Trophoblast cell (in vitro differentiated cells and primary cell): ENCODE results near the gene POU4F1.
A peak's percentile ranks its signal among the peaks of the same experiment; 100 is the strongest.

ENCODE experiments used
- DNase-seq, 2 donors: peaks; one replicate each; pipeline ENCODE4 v3.0.0-alpha.2; 2016
- H2AFZ ChIP-seq: 2 replicates; pipeline ENCODE4 v1.6.1; 2013; ENCODE audit warnings: low read length, moderate library complexity, mild to moderate bottlenecking; ENCODE audit not compliant: insufficient read depth, poor library complexity
- H2AK5ac ChIP-seq: 2 replicates; pipeline ENCODE4 v1.6.1; 2013; ENCODE audit warnings: mild to moderate bottlenecking, low read length
- H2BK120ac ChIP-seq: 2 replicates; pipeline ENCODE4 v1.6.1; 2013; ENCODE audit warnings: low read length, mild to moderate bottlenecking, moderate library complexity; ENCODE audit not compliant: insufficient read depth, poor library complexity
- H2BK12ac ChIP-seq: 2 replicates; pipeline ENCODE4 v1.6.1; 2013; ENCODE audit warnings: mild to moderate bottlenecking, low read length, moderate library complexity
- H2BK5ac ChIP-seq: 2 replicates; pipeline ENCODE4 v1.6.1; 2013; ENCODE audit warnings: low read length, low read depth, moderate library complexity, mild to moderate bottlenecking; ENCODE audit not compliant: poor library complexity
- H3K14ac ChIP-seq: 2 replicates; pipeline ENCODE4 v1.6.1; 2013; ENCODE audit warnings: mild to moderate bottlenecking, low read length
- H3K18ac ChIP-seq: 2 replicates; pipeline ENCODE4 v1.6.1; 2013; ENCODE audit warnings: mild to moderate bottlenecking, low read length
- H3K23ac ChIP-seq: 2 replicates; pipeline ENCODE4 v1.6.1; 2013; ENCODE audit warnings: low read length
- H3K27ac ChIP-seq: 2 replicates; pipeline ENCODE4 v1.5.1; 2013; ENCODE audit warnings: low read depth, mild to moderate bottlenecking, inconsistent platforms, low read length, moderate library complexity
- H3K27me3 ChIP-seq: 2 replicates; pipeline ENCODE4 v1.6.1; 2013; ENCODE audit warnings: inconsistent platforms, mild to moderate bottlenecking, low read length, moderate library complexity; ENCODE audit not compliant: insufficient read depth
- H3K36me3 ChIP-seq, 2 experiments: 1 replicate in 1 of 2; 2 replicates in 1 of 2; pipeline ENCODE4 v1.6.1; 2013; ENCODE audit warnings: low read length in 2 of 2, mild to moderate bottlenecking in 2 of 2, moderate library complexity in 1 of 2; ENCODE audit not compliant: insufficient read depth in 2 of 2, control insufficient read depth in 1 of 2
- H3K4ac ChIP-seq: 2 replicates; pipeline ENCODE4 v1.6.1; 2013; ENCODE audit warnings: low read depth, mild to moderate bottlenecking, low read length, moderate library complexity
- H3K4me1 ChIP-seq, 2 experiments: 1 replicate in 1 of 2; 2 replicates in 1 of 2; pipeline ENCODE4 v1.6.1; 2013; ENCODE audit warnings: low read length in 2 of 2, mild to moderate bottlenecking in 2 of 2, moderate library complexity in 1 of 2; ENCODE audit not compliant: insufficient read depth in 2 of 2, control insufficient read depth in 1 of 2
- H3K4me2 ChIP-seq: 2 replicates; pipeline ENCODE4 v1.6.1; 2013; ENCODE audit warnings: inconsistent platforms, mild to moderate bottlenecking, low read length, moderate library complexity
- H3K4me3 ChIP-seq: 2 replicates; pipeline ENCODE4 v1.5.1; 2013; ENCODE audit warnings: mild to moderate bottlenecking, low read depth, low read length, inconsistent platforms
- H3K79me1 ChIP-seq: one replicate; pipeline ENCODE4 v1.6.1; 2013; ENCODE audit warnings: low read length
- H3K79me2 ChIP-seq: 2 replicates; pipeline ENCODE4 v1.6.1; 2013; ENCODE audit warnings: low read length, mild to moderate bottlenecking; ENCODE audit not compliant: control insufficient read depth, insufficient read depth, poor library complexity
- H3K9ac ChIP-seq: 2 replicates; pipeline ENCODE4 v1.6.1; 2013; ENCODE audit warnings: mild to moderate bottlenecking, low read length
- H3K9me3 ChIP-seq: 2 replicates; pipeline ENCODE4 v1.6.1; 2013; ENCODE audit warnings: low read depth, mild to moderate bottlenecking, control low read depth, inconsistent platforms, low read length; ENCODE audit not compliant: insufficient read depth
- H4K12ac ChIP-seq: 2 replicates; pipeline ENCODE4 v1.6.1; 2013; ENCODE audit warnings: low read depth, mild to moderate bottlenecking, low read length, moderate library complexity
- H4K8ac ChIP-seq: 2 replicates; pipeline ENCODE4 v1.6.1; 2013; ENCODE audit warnings: low read depth, mild to moderate bottlenecking, low read length, moderate library complexity
- H4K91ac ChIP-seq: one replicate; pipeline ENCODE4 v1.6.1; 2013; ENCODE audit warnings: low read depth, mild to moderate bottlenecking, low read length, moderate library complexity
- WGBS: extraction: QIAGEN DNeasy Blood & Tissue Kit; methylation state at CpG from one replicate; pipeline ENCODE4 v1.1.7; 2013; ENCODE audit warnings: missing lambda C conversion rate; ENCODE audit not compliant: insufficient read length, insufficient coverage; ENCODE audit errors: extremely low coverage; 5-methylcytosine and 5-hydroxymethylcytosine counted together

The POU4F1 gene

GRCh38 chr13:78601124-78601873 is 2.1 kb downstream of the POU4F1 start:
- peaks cover 13% of the 10 kb centered on the region for H3K9me3 ChIP-seq
- H3K36me3 ChIP-seq, result no peaks in the 10 kb centered on the region
- H3K18ac ChIP-seq, result no peak overlapping the region
- no peak for DNase-seq
- no peak overlapping the region for H3K9ac ChIP-seq
- H2BK12ac ChIP-seq, result no peak overlapping the region
- H3K79me1 ChIP-seq, result no peaks in the 10 kb centered on the region
- no peak overlapping the region for H2AK5ac ChIP-seq
- WGBS, result no CpG with 5 or more reads among the region's 58 CpGs
- no peak overlapping the region for H4K91ac ChIP-seq
- H2BK120ac ChIP-seq, result no peak overlapping the region
- peak overlapping the region; percentile 60 for H3K4me2 ChIP-seq
- H4K8ac ChIP-seq, result no peak overlapping the region
- H2AFZ ChIP-seq, result peak overlapping the region; percentile 37
- H3K27ac ChIP-seq, result no peak overlapping the region
- H3K14ac ChIP-seq, result no peak overlapping the region
- no peak overlapping the region for H3K23ac ChIP-seq
- H3K4me1 ChIP-seq, result peaks cover 13 to 20% of the 10 kb centered on the region in 2 experiments
- peak overlapping the region; percentile 42 for H3K4me3 ChIP-seq
- H4K12ac ChIP-seq, result no peak overlapping the region
- H2BK5ac ChIP-seq, result no peak overlapping the region
- H3K79me2 ChIP-seq, result no peaks in the 10 kb centered on the region
- H3K4ac ChIP-seq, result no peak overlapping the region
- H3K27me3 ChIP-seq, result peaks cover 81% of the 10 kb centered on the region

GRCh38 chr13:78600280-78600883 is 3.0 kb downstream of the POU4F1 start:
- no CpG with 5 or more reads among the region's 13 CpGs for WGBS
- peaks cover 81% of the 10 kb centered on the region for H3K27me3 ChIP-seq

GRCh38 chr13:78599645-78600279 is 3.6 kb downstream of the POU4F1 start:
- no peak overlapping the region for H3K4ac ChIP-seq

More at GRCh38 chr13:78600280-78600883, 3.0 kb downstream of the POU4F1 start:
- Histone ChIP-seq H3K4me1 (peaks cover 13 to 22% of the 10 kb centered on the region in 2 experiments), H3K79me2 (no peaks in the 10 kb centered on the region), H3K79me1 (no peaks in the 10 kb centered on the region), H2BK120ac (no peak overlapping the region), H4K12ac (no peak overlapping the region), H2AFZ (no peak overlapping the region), H3K36me3 (no peaks in the 10 kb centered on the region), H3K4ac (no peak overlapping the region), H3K27ac (no peak overlapping the region), H3K9ac (no peak overlapping the region), H3K9me3 (peaks cover 12% of the 10 kb centered on the region), H4K8ac (no peak overlapping the region), H2BK12ac (no peak overlapping the region), H2AK5ac (no peak overlapping the region), H3K4me3 (no peak overlapping the region), H3K23ac (no peak overlapping the region), H3K14ac (no peak overlapping the region), H2BK5ac (no peak overlapping the region), H3K4me2 (no peak overlapping the region), H4K91ac (no peak overlapping the region), H3K18ac (no peak overlapping the region)
- no peak for DNase-seq

GRCh38 chr13:78598966-78599644 is 4.2 kb downstream of the POU4F1 start:
- no peak overlapping the region for H3K14ac ChIP-seq
- no peak overlapping the region for H2BK120ac ChIP-seq
- no peak overlapping the region for H3K18ac ChIP-seq
- H3K79me1 ChIP-seq, result no peaks in the 10 kb centered on the region
- no peak overlapping the region for H4K12ac ChIP-seq
- no peak overlapping the region for H3K9ac ChIP-seq
- H3K9me3 ChIP-seq, result peaks cover 10% of the 10 kb centered on the region
- no peak overlapping the region for H3K23ac ChIP-seq
- H2AFZ ChIP-seq, result no peak overlapping the region
- no peaks in the 10 kb centered on the region for H3K36me3 ChIP-seq
- H3K4me1 ChIP-seq, result peaks cover 13 to 22% of the 10 kb centered on the region in 2 experiments
- no CpG with 5 or more reads among the region's 5 CpGs for WGBS
- H2AK5ac ChIP-seq, result no peak overlapping the region
- no peak overlapping the region for H4K91ac ChIP-seq
- no peak overlapping the region for H3K27ac ChIP-seq
- no peak overlapping the region for H3K4me2 ChIP-seq
- no peak overlapping the region for H4K8ac ChIP-seq
- no peak overlapping the region for H2BK12ac ChIP-seq
- no peak for DNase-seq
- H3K4me3 ChIP-seq, result no peak overlapping the region
- H2BK5ac ChIP-seq, result no peak overlapping the region
- peaks cover 82% of the 10 kb centered on the region for H3K27me3 ChIP-seq
- H3K79me2 ChIP-seq, result no peaks in the 10 kb centered on the region
- H3K4ac ChIP-seq, result no peak overlapping the region

More at GRCh38 chr13:78599645-78600279, 3.6 kb downstream of the POU4F1 start:
- H3K9me3 ChIP-seq, result peaks cover 10% of the 10 kb centered on the region
- H3K79me1 ChIP-seq, result no peaks in the 10 kb centered on the region
- no peak overlapping the region for H2BK120ac ChIP-seq
- H2AK5ac ChIP-seq, result no peak overlapping the region
- no peak overlapping the region for H2AFZ ChIP-seq
- no peaks in the 10 kb centered on the region for H3K36me3 ChIP-seq
- H3K4me2 ChIP-seq, result no peak overlapping the region
- H2BK5ac ChIP-seq, result no peak overlapping the region
- H3K9ac ChIP-seq, result no peak overlapping the region
- peaks cover 13 to 22% of the 10 kb centered on the region in 2 experiments for H3K4me1 ChIP-seq
- peaks cover 80% of the 10 kb centered on the region for H3K27me3 ChIP-seq
- no peak overlapping the region for H3K18ac ChIP-seq
- H3K23ac ChIP-seq, result no peak overlapping the region
- H4K91ac ChIP-seq, result no peak overlapping the region
- DNase-seq, result no peak
- no peak overlapping the region for H4K8ac ChIP-seq
- H4K12ac ChIP-seq, result no peak overlapping the region
- H2BK12ac ChIP-seq, result no peak overlapping the region
- WGBS, result no CpG with 5 or more reads among the region's 6 CpGs
- H3K14ac ChIP-seq, result no peak overlapping the region
- no peaks in the 10 kb centered on the region for H3K79me2 ChIP-seq
- H3K4me3 ChIP-seq, result no peak overlapping the region
- H3K27ac ChIP-seq, result no peak overlapping the region
